HCT116 (cell line): ENCODE data around the gene UBA5. TPM values are rescaled to one million over a fixed set of nuclear protein-coding genes. Genes with fewer than 3 reads are reported as not detected.

Source experiments
- ATAC-seq: fragments of 200-7000 bp; cut with Tn5 transposase; 2 replicates; pipeline ENCODE4 v1.9.1; 2020; ENCODE audit warnings: mild to moderate bottlenecking, moderate library complexity
- BruUV-seq: library from RNA; stranded (reverse); fragments of 400-500 nt; replicated peaks from 2 replicates; lab custom pipeline; 2021; lab: Mats Ljungman, UMichigan
- CTCF ChIA-PET: fragments of 300-600 bp; sonication (Branson Sonifier 250); formaldehyde crosslinking; loops from one replicate; lab custom pipeline; 2021; ENCODE audit warnings: antibody characterized with exemption; lab: Charles Lee
- POLR2A ChIA-PET: fragments of 300-600, 350-600 bp; sonication (Branson Sonifier 250); formaldehyde crosslinking; loops from one replicate; lab custom pipeline; 2021; ENCODE audit warnings: antibody characterized with exemption; lab: Charles Lee
- RAD21 ChIA-PET, 2 experiments: fragments of 300-600 bp; sonication (Branson Sonifier 250); formaldehyde crosslinking; loops; one replicate each; lab custom pipeline; 2023; ENCODE audit warnings: low total read pairs in 2 of 2; ENCODE audit not compliant: uncharacterized antibody in 2 of 2, unreplicated experiment in 2 of 2, low non-redundant PET in 1 of 2; lab: Charles Lee
- DNase-seq: peaks from one replicate; pipeline ENCODE4 v3.0.0-alpha.2; 2010; ENCODE audit warnings: low read depth, low spot score
- H2AFZ ChIP-seq: fragments of 200-600 bp; shearing (Covaris generic), sonication (generic); 2 replicates; pipeline ENCODE4 v1.6.1; 2017; ENCODE audit warnings: low read depth, mixed run types, mixed read lengths, antibody characterized with exemption, low read length; ENCODE audit not compliant: poor library complexity, severe bottlenecking
- H3K27ac ChIP-seq: 2 replicates; pipeline ENCODE4 v1.5.1; 2012; ENCODE audit warnings: low read depth, low read length
- H3K27me3 ChIP-seq: fragments of 200-600 bp; sonication (generic); 2 replicates; pipeline ENCODE4 v1.6.1; 2016; ENCODE audit warnings: mixed run types, low read length, mixed read lengths; ENCODE audit not compliant: insufficient read depth
- H3K36me3 ChIP-seq, 2 experiments: fragments of 200-500 bp in 1 of 2; fragments of 200-600 bp in 1 of 2; sonication (Bioruptor generic) in 1 of 2; sonication (generic) in 1 of 2; 2 replicates each; pipeline versions ENCODE4 v1.5.1 to v1.6.1; 2014 to 2016; ENCODE audit warnings: low read length in 2 of 2, inconsistent platforms in 1 of 2, mixed read lengths in 1 of 2, mixed run types in 1 of 2; ENCODE audit not compliant: insufficient read depth in 2 of 2, control insufficient read depth in 1 of 2
- H3K4me1 ChIP-seq, 2 experiments: fragments of 200-600 bp in 1 of 2; sonication (generic) in 1 of 2; 2 replicates each; pipeline versions ENCODE4 v1.5.1 to v1.6.1; 2012 to 2017; ENCODE audit warnings: low read length in 2 of 2, inconsistent platforms in 1 of 2, mild to moderate bottlenecking in 1 of 2, mixed read lengths in 1 of 2, mixed run types in 1 of 2, moderate library complexity in 1 of 2; ENCODE audit not compliant: insufficient read depth in 2 of 2, control insufficient read depth in 1 of 2
- H3K4me2 ChIP-seq: fragments of 200-600 bp; sonication (generic); 2 replicates; pipeline ENCODE4 v1.6.1; 2017; ENCODE audit warnings: mixed run types, low read length, mixed read lengths
- H3K4me3 ChIP-seq, 2 experiments: fragments of 200-600 bp in 1 of 2; sonication (generic) in 1 of 2; replicated peaks in 1 of 2; 2 replicates each; pipeline ENCODE4 v1.5.1; 2011 to 2016; ENCODE audit warnings: low read length in 2 of 2, control low read depth in 1 of 2, low read depth in 1 of 2, mild to moderate bottlenecking in 1 of 2, mixed read lengths in 1 of 2, mixed run types in 1 of 2
- H3K79me2 ChIP-seq: fragments of 200-600 bp; sonication (generic); 2 replicates; pipeline ENCODE4 v1.6.1; 2017; ENCODE audit warnings: mild to moderate bottlenecking, mixed run types, low read length, moderate library complexity, mixed read lengths; ENCODE audit not compliant: insufficient read depth
- H3K9ac ChIP-seq: fragments of 200-600 bp; sonication (generic); 2 replicates; pipeline ENCODE4 v1.6.1; 2016; ENCODE audit warnings: low read length, mixed read lengths
- H3K9me2 ChIP-seq: fragments of 200-600 bp; sonication (generic), shearing (Covaris generic); 2 replicates; pipeline ENCODE4 v1.6.1; 2017; ENCODE audit warnings: mixed run types, mild to moderate bottlenecking, moderate library complexity; ENCODE audit not compliant: insufficient read depth
- H3K9me3 ChIP-seq, 2 experiments: fragments of 200-500 bp in 1 of 2; fragments of 200-600 bp in 1 of 2; sonication (Bioruptor generic) in 1 of 2; sonication (generic) in 1 of 2; 2 replicates each; pipeline ENCODE4 v1.6.1; 2014 to 2017; ENCODE audit warnings: low read length in 2 of 2, mixed read lengths in 2 of 2, inconsistent platforms in 1 of 2, low read depth in 1 of 2, mild to moderate bottlenecking in 1 of 2, mixed run types in 1 of 2, moderate library complexity in 1 of 2; ENCODE audit not compliant: control insufficient read depth in 1 of 2, insufficient read depth in 1 of 2
- H4K20me1 ChIP-seq: fragments of 200-600 bp; sonication (generic), shearing (Covaris generic); 2 replicates; pipeline ENCODE4 v1.6.1; 2017; ENCODE audit warnings: mixed run types, mild to moderate bottlenecking, moderate library complexity; ENCODE audit not compliant: insufficient read depth
- CTCF ChIP-seq, 3 experiments: fragments of 200-600 bp in 1 of 3; sonication (generic) in 1 of 3; IDR thresholded peaks in 2 of 3; conservative IDR thresholded peaks in 1 of 3; 2 replicates each; pipeline ENCODE4 v1.5.1; 2012 to 2017; ENCODE audit warnings: low read depth in 2 of 3, low read length in 2 of 3, antibody characterized with exemption in 1 of 3, borderline replicate concordance in 1 of 3, control low read depth in 1 of 3, mild to moderate bottlenecking in 1 of 3, mixed read lengths in 1 of 3, mixed run types in 1 of 3, moderate library complexity in 1 of 3; ENCODE audit not compliant: insufficient read depth in 1 of 3
- EGR1 ChIP-seq: IDR thresholded peaks from 2 replicates; pipeline ENCODE4 v1.6.1; 2012; ENCODE audit warnings: low read depth
- SIN3A ChIP-seq: IDR thresholded peaks from 2 replicates; pipeline ENCODE4 v1.6.1; 2012; ENCODE audit warnings: low read depth
- intact Hi-C: fragments of 100-400 bp; cut with micrococcal nuclease; formaldehyde crosslinking; loops from 2 replicates; pipeline ENCODE4 v1.10.0; 2022
- total RNA-seq: library from RNA; stranded (reverse); gene quantifications from one replicate; pipeline ENCODE4 v1.2.1, GENCODE V29; 2021; ENCODE audit not compliant: unreplicated experiment

UBA5 gene
- total RNA-seq, 1 experiment from 2014 or later, result 43.7 TPM

DNA sequence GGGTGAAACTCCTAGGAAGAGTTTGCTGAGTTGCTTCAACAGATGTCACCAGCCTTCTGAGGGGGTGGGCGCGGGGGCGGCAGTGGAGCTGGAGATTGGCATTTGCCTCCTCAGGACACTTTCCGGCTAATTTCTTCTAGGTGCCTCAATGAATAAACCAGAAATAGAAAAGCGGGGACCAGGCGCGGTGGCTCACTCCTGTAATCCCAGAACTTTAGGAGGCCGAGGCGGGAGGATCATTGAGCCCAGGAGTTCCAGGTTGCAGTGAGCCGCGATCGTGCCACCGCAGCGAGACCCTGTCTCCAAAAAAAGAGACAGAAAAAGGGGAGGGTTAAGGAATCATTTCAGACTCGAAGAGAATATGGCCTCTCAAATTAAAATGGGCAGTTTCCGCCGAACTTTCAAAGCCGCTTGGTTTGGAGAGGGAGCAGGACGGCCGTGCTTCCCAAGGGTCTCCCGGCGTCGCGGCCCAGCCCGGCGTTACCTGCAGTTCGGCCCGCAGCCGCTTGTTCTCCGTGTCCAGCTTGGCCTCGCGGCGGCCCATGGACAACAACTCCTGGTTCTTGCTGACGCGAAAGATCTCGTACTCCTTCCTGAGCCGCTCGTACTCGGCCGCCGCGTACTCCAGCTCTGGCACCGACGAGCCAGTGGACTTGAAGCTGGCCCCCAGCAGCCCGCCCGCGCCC is 61.5 kb downstream of the UBA5 start:
- ChIA-PET RAD21 (no interaction called here), CTCF (no interaction called here), POLR2A (no interaction called here)
- Histone ChIP-seq H3K79me2 (peaks cover 6% of the 10 kb centered on the region), H3K27ac (peak overlapping the region; percentile 59), H3K9me2 (no peaks in the 10 kb centered on the region), H3K4me1 (peaks cover 7 to 20% of the 10 kb centered on the region in 2 experiments; a peak in 3 of 4 replicates), H3K27me3 (no peaks in the 10 kb centered on the region), H3K36me3 (0 out of 4 replicates have a peak, but pooled peaks cover 5% of the 10 kb centered on the region in 2 experiments), H4K20me1 (no peaks in the 10 kb centered on the region), H3K9me3 (no peaks in the 10 kb centered on the region), H2AFZ (no peak overlapping the region), H3K9ac (peak overlapping the region; percentile 79), H3K4me3 (peak overlapping the region; percentile 78 to 79), H3K4me2 (peak overlapping the region; percentile 87)
- no peak for TF ChIP-seq SIN3A
- peak in 1 of 3 experiments; percentile 23; a peak in 2 of 6 replicates for TF ChIP-seq CTCF (IDR thresholded peaks at IDR 0.05 in 2 of 3, conservative IDR thresholded peaks at IDR 0.05 in 1 of 3; ENCODE audit: borderline replicate concordance in 1 of 3, insufficient read depth in 1 of 3, low read depth in 2 of 3, low read length in 2 of 3)
- peak; percentile 33; the same call in 1 of the 2 replicates for TF ChIP-seq EGR1
- DNase-seq (no peak), ATAC-seq (peak; percentile 51)
- BruUV-seq, result no TSS peak
- intact Hi-C loops, result loop anchor here (5.0 to 10.0 kb wide), 2 partner anchors 851 to 1493 kb away; partner anchors contain the start of gene CDV3
